ENCODE data around the gene RAB40C.

RAB40C gene

DNA sequence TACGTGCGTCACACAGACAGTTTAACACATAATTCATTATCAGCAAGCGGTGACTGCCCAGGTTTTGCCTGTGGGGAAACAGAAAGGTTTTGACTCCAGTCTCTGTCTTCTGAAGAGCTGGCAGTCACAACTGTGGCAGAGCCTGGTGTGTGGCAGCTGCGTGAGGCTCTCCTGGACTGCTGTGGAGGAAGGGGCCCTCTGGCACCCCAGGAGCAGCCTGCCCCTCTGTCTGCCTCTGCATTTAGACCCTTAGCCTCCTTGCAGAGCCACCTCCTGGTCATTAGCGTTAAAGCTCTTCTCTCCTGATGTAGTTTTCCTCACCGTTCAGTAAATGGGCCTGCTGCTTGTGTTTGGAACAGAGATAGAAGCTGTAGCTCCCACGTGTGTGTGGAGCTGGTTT is 10.9 kb downstream of the RAB40C start:
- H3K36me3 Mint-ChIP-seq, result no peaks in the 10 kb centered on the region
- H3K4me1 Mint-ChIP-seq (ENCODE audit: low read depth), result peaks cover 15% of the 10 kb centered on the region
- no peak overlapping the region for H3K27ac Mint-ChIP-seq
- H3K9me3 Mint-ChIP-seq (ENCODE audit: low read depth), result no peaks in the 10 kb centered on the region
- H3K27me3 Mint-ChIP-seq, result no peaks in the 10 kb centered on the region
- H3K4me3 Mint-ChIP-seq, result no peak overlapping the region

GRCh38 chr16:603933-604332 is 14.1 kb downstream of the RAB40C start:
- Mint-ChIP-seq H3K27me3 (no peaks in the 10 kb centered on the region), H3K4me3 (no peak overlapping the region), H3K27ac (no peak overlapping the region), H3K9me3 (ENCODE audit: low read depth) (no peaks in the 10 kb centered on the region), H3K4me1 (ENCODE audit: low read depth) (peaks cover 15% of the 10 kb centered on the region), H3K36me3 (no peaks in the 10 kb centered on the region)

GRCh38 chr16:606656-607307 is 16.9 kb downstream of the RAB40C start:
- Mint-ChIP-seq H3K27ac (no peak overlapping the region), H3K36me3 (no peaks in the 10 kb centered on the region), H3K4me1 (ENCODE audit: low read depth) (peaks cover 16% of the 10 kb centered on the region), H3K9me3 (ENCODE audit: low read depth) (no peaks in the 10 kb centered on the region), H3K4me3 (no peak overlapping the region), H3K27me3 (no peaks in the 10 kb centered on the region)

GRCh38 chr16:608019-608418 is 18.2 kb downstream of the RAB40C start:
- Mint-ChIP-seq H3K27ac (peak overlapping the region; percentile 41), H3K36me3 (no peaks in the 10 kb centered on the region), H3K4me3 (no peak overlapping the region), H3K27me3 (no peaks in the 10 kb centered on the region), H3K4me1 (ENCODE audit: low read depth) (peaks cover 12% of the 10 kb centered on the region), H3K9me3 (ENCODE audit: low read depth) (no peaks in the 10 kb centered on the region)

- H3K27me3 Mint-ChIP-seq, result no peaks in the 10 kb centered on the region
- peaks cover 3% of the 10 kb centered on the region for H3K4me1 Mint-ChIP-seq (ENCODE audit: low read depth)
- no peaks in the 10 kb centered on the region for H3K36me3 Mint-ChIP-seq
- H3K9me3 Mint-ChIP-seq (ENCODE audit: low read depth), result no peaks in the 10 kb centered on the region
- no peak overlapping the region for H3K27ac Mint-ChIP-seq
- H3K4me3 Mint-ChIP-seq, result no peak overlapping the region
Observed at GRCh38 chr16:609316-609715, 19.4 kb downstream of the RAB40C start.

- H3K27me3 Mint-ChIP-seq, result no peaks in the 10 kb centered on the region
- H3K4me1 Mint-ChIP-seq (ENCODE audit: low read depth), result peaks cover 3% of the 10 kb centered on the region
- no peak overlapping the region for H3K27ac Mint-ChIP-seq
- H3K36me3 Mint-ChIP-seq, result no peaks in the 10 kb centered on the region
- H3K9me3 Mint-ChIP-seq (ENCODE audit: low read depth), result no peaks in the 10 kb centered on the region
- H3K4me3 Mint-ChIP-seq, result no peak overlapping the region
Observed at GRCh38 chr16:609984-610383, 20.1 kb downstream of the RAB40C start.

DNA sequence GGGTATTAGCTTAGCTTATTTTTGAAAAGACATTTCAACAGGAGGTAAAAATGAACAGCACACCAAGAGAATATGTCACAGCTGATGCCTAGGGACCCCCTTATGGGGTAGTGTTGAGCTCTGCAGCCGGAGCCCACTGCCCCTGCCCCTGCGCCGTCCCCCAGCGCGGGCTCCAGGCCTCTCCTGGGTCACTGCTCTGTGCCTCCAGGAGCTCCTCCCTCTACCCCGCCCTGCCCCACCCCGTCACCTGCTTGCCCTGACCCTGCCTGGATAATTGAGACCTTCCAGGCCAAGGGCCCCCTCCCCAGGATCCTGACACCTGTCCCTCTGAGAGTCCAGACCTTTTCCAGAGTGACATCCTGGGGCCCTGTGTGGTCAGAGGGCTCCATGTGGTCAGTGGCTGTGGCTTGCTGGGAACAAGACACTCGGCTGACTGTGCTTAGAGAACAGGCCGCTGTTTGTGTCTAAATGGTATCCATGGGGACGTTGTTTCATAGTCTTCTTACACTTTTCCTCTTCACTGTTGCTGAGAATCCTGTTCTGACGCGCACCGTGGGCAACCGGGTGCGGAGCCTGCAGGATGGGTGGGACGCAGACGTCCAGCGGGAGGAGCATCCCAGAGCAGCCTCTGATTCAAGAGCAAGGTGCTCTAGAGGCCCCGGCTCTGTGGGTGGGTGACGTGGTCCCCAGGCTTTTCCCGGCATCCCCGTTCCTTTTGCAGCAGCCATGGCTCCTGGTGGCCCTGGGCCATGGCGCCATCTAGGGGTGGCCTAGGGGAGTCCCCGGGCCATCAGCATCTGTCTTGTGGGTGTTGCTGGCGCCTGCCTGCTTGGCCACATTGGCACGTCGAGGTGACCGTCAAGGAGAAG is 20.9 kb downstream of the RAB40C start:
- no peak overlapping the region for H3K27ac Mint-ChIP-seq
- no peaks in the 10 kb centered on the region for H3K9me3 Mint-ChIP-seq (ENCODE audit: low read depth)
- no peaks in the 10 kb centered on the region for H3K36me3 Mint-ChIP-seq
- no peak overlapping the region for H3K4me3 Mint-ChIP-seq
- no peaks in the 10 kb centered on the region for H3K27me3 Mint-ChIP-seq
- peaks cover 3% of the 10 kb centered on the region for H3K4me1 Mint-ChIP-seq (ENCODE audit: low read depth)

- H3K4me1 Mint-ChIP-seq (ENCODE audit: low read depth), result peaks cover 3% of the 10 kb centered on the region
- no peaks in the 10 kb centered on the region for H3K27me3 Mint-ChIP-seq
- no peaks in the 10 kb centered on the region for H3K36me3 Mint-ChIP-seq
- H3K9me3 Mint-ChIP-seq (ENCODE audit: low read depth), result no peaks in the 10 kb centered on the region
- H3K4me3 Mint-ChIP-seq, result no peak overlapping the region
- no peak overlapping the region for H3K27ac Mint-ChIP-seq
Observed at GRCh38 chr16:615122-615521, 25.3 kb downstream of the RAB40C start.

DNA sequence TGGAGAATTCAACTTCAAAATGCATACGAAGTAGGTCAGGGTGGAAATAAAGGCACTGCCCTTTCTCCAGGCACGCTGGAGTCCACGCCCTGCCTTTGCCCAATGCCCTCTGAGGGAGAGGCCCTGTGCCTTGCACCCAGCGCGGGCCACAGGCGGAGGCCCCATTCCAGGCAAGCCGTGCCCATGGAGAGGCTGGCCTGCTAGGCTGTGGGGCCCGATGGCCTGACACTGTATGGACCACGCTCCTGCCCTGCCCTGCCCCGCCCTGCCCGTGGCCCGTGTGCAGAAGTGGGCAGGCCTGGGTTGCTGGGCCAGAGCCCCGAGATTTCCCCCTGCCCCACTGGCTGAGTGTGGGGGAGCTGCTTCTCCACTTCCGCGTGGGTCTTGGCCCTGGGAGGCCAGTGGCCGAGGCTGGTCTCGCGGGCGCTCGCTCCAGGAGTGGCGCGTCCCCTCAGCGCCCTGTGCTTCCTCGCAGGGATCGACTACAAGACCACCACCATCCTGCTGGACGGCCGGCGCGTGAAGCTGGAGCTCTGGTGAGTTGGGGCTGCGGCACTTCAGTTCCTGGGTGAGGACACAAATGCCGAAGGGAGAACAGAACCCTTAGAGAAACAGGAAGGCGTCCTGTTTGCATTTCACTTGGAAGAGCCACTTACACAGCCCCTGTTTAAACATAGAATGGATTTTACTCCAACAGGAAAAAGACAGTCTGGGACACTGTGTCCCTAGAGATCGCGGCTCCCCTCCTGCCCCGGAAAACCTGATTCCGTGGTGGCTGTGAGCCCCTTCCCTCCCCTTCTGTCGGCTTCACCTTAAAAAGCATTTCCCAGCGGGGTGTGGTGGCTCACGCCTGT is 27.1 kb downstream of the RAB40C start:
- Mint-ChIP-seq H3K27me3 (no peaks in the 10 kb centered on the region), H3K27ac (no peak overlapping the region), H3K4me3 (no peak overlapping the region), H3K4me1 (ENCODE audit: low read depth) (no peaks in the 10 kb centered on the region), H3K36me3 (no peaks in the 10 kb centered on the region), H3K9me3 (ENCODE audit: low read depth) (no peaks in the 10 kb centered on the region)

DNA sequence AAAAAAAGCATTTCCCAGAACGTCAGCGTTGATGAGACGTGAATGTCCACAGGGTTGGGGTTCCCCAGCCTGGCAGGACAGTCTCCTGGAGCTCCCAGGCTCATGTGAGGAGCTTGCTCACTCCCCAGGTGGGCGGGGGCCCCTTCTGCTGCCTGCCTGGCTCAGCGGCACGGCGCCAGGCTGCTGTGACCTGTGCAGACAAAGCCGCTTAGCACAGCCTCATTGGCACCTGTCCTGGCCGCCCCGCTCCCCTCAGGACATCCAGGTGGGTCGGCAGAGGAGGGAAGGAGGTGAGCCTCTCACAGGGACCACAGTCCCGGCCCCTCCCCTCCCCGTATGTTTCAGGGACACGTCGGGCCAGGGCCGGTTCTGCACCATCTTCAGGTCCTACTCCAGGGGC is 28.0 kb downstream of the RAB40C start:
- H3K4me1 Mint-ChIP-seq (ENCODE audit: low read depth), result no peaks in the 10 kb centered on the region
- H3K27ac Mint-ChIP-seq, result no peak overlapping the region
- H3K27me3 Mint-ChIP-seq, result no peaks in the 10 kb centered on the region
- H3K9me3 Mint-ChIP-seq (ENCODE audit: low read depth), result no peaks in the 10 kb centered on the region
- H3K36me3 Mint-ChIP-seq, result no peaks in the 10 kb centered on the region
- no peak overlapping the region for H3K4me3 Mint-ChIP-seq

DNA sequence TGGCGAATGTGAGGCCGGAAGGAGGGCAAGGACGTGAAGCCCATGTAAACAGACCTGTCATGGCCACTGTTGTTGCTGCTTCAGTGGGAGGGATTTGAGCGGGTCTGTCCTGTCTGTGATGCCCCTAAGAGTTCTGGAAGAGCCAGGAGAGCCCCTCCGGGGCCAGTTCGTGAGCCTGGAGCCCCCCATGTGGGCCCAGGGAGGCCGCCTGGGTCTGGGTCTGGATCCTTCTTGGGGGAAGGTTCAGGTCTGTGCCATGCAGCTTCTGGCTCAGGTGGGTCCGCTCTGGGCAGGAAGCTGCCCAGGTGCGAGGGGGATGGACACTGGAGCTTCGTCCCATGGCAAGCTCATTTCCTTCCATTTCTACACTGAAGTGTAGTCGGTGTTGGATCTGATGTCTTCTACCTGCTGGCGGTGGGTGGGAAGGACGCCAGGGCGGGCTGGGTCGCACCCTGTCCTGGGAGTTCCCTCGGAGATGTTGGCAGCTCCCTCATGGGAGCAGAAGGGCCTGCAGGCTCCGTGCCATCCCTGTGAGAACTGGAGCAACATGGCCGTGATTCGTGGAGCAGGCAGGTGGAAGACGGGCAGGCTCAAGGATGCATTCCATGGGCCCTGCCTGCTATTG is 29.7 kb downstream of the RAB40C start:
- Mint-ChIP-seq H3K27ac (no peak overlapping the region), H3K9me3 (ENCODE audit: low read depth) (no peaks in the 10 kb centered on the region)

GRCh38 chr16:620700-621525 is 31.0 kb downstream of the RAB40C start:
- Mint-ChIP-seq H3K9me3 (ENCODE audit: low read depth) (no peaks in the 10 kb centered on the region), H3K4me1 (ENCODE audit: low read depth) (no peaks in the 10 kb centered on the region), H3K27ac (no peak overlapping the region), H3K36me3 (no peaks in the 10 kb centered on the region), H3K4me3 (no peak overlapping the region), H3K27me3 (no peaks in the 10 kb centered on the region)

More for the DNA sequence above, 29.7 kb downstream of the RAB40C start:
- H3K27me3 Mint-ChIP-seq, result no peaks in the 10 kb centered on the region
- no peak overlapping the region for H3K4me3 Mint-ChIP-seq
- no peaks in the 10 kb centered on the region for H3K4me1 Mint-ChIP-seq (ENCODE audit: low read depth)
- H3K36me3 Mint-ChIP-seq, result no peaks in the 10 kb centered on the region

DNA sequence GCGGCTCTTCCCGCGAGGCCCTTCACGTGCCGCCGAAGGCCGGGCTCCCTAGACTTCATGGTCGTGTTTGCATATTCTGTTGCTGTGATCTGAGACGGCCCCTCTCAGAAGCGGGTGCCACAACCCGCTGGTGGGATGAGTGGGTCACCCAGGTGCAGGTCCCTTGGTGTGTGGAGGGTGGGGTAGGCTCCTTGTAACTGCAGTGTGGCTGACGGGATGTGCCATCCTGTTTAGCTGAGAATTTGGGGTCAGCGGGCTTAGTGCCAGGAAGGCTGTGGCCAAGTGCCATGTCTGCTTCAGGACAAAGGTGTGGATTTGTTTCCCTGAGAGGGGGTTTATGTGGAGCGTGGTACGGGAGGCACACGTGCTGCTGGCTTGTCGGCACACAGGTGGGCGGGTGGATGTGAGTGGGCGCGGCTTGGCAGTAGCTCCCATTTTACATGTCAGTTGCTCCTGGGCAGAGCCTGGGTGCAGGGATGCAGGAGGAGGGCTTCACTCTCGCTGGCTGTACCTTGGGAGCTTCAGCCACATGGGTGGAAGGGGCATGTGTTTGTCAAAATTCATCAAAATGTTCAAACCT is 31.8 kb downstream of the RAB40C start:
- H3K27ac Mint-ChIP-seq, result no peak overlapping the region
- no peaks in the 10 kb centered on the region for H3K36me3 Mint-ChIP-seq
- H3K27me3 Mint-ChIP-seq, result no peaks in the 10 kb centered on the region
- no peak overlapping the region for H3K4me3 Mint-ChIP-seq
- H3K4me1 Mint-ChIP-seq (ENCODE audit: low read depth), result no peaks in the 10 kb centered on the region
- no peaks in the 10 kb centered on the region for H3K9me3 Mint-ChIP-seq (ENCODE audit: low read depth)

GRCh38 chr16:622920-623280 is 33.0 kb downstream of the RAB40C start:
- no peak overlapping the region for H3K27ac Mint-ChIP-seq
- no peaks in the 10 kb centered on the region for H3K9me3 Mint-ChIP-seq (ENCODE audit: low read depth)
- no peaks in the 10 kb centered on the region for H3K4me1 Mint-ChIP-seq (ENCODE audit: low read depth)
- H3K27me3 Mint-ChIP-seq, result no peaks in the 10 kb centered on the region
- no peaks in the 10 kb centered on the region for H3K36me3 Mint-ChIP-seq
- no peak overlapping the region for H3K4me3 Mint-ChIP-seq

Measured in activated naive CD8-positive, alpha-beta T cell (primary cell).